Measurements from ENCODE around the gene SLC7A4. TPM values are rescaled to one million over a fixed set of nuclear protein-coding genes. Genes with fewer than 3 reads are reported as not detected.

SLC7A4 gene
- total and polyA plus RNA-seq, 2 of the 8 experiments (the other 6 are each of a cell fraction or from before 2014, with no cell fraction given) = 0.92 TPM; not detected in 1

- Histone ChIP-seq H3K27ac (ENCODE audit: low read depth, low read length) (no peak overlapping the region), H3K23me2 (ENCODE audit: low read depth, low read length) (no peaks in the 10 kb centered on the region), H3K79me1 (ENCODE audit: low read depth, low read length) (no peaks in the 10 kb centered on the region), H3K4me3 (ENCODE audit: extremely low read depth in 1 of 4, insufficient read depth in 2 of 4, low read depth in 3 of 4, low read length in 4 of 4) (no peak overlapping the region), H4K5ac (ENCODE audit: insufficient read length, low read depth, low read length) (no peak overlapping the region), H3K9ac (replicated peaks in 1 of 4; ENCODE audit: extremely low read depth in 1 of 4, low read depth in 3 of 4, low read length in 3 of 4) (no peak overlapping the region), H3K18ac (ENCODE audit: extremely low read depth, low read length) (no peak overlapping the region), H2BK5ac (ENCODE audit: low read depth, low read length) (no peak overlapping the region), H3K4me2 (ENCODE audit: insufficient read depth in 1 of 2, low read depth in 2 of 2, low read length in 2 of 2) (no peak overlapping the region), H3K56ac (replicated peaks; ENCODE audit: insufficient read length, low read depth, low read length) (no peak overlapping the region), H2BK20ac (ENCODE audit: low read length) (no peak overlapping the region), H2BK15ac (ENCODE audit: low read length) (no peak overlapping the region), H2BK120ac (replicated peaks; ENCODE audit: low read depth, low read length) (no peak overlapping the region), H3K4ac (replicated peaks; ENCODE audit: insufficient read length, low read depth, low read length) (no peak overlapping the region), H2BK12ac (ENCODE audit: low read depth, low read length) (no peak overlapping the region), H3K79me2 (ENCODE audit: control insufficient read depth in 1 of 2, insufficient read depth in 2 of 2, low read length in 2 of 2) (no peaks in the 10 kb centered on the region), H3K4me1 (replicated peaks in 1 of 4; ENCODE audit: control insufficient read depth in 3 of 4, insufficient read depth in 4 of 4, low read length in 3 of 4) (no peaks in the 10 kb centered on the region), H4K8ac (ENCODE audit: extremely low read depth, insufficient read depth, low read length) (no peak overlapping the region), H2AFZ (ENCODE audit: low read length) (no peak overlapping the region), H3K23ac (ENCODE audit: insufficient read length) (no peak overlapping the region), H3K36me3 (ENCODE audit: control insufficient read depth in 2 of 4, insufficient read depth in 4 of 4, low read length in 3 of 4) (peaks cover 0 to 10% (median 3%) of the 10 kb centered on the region in 4 experiments; a peak in 5 of 8 replicates), H3K9me3 (ENCODE audit: insufficient read depth in 2 of 2, low read depth in 1 of 2, low read length in 1 of 2) (no peaks in the 10 kb centered on the region), H4K91ac (replicated peaks; ENCODE audit: insufficient read length, low read length) (no peak overlapping the region), H3K27me3 (replicated peaks in 1 of 4; ENCODE audit: control insufficient read depth in 3 of 4, extremely low read depth in 1 of 4, insufficient read depth in 3 of 4, low read length in 3 of 4) (no peaks in the 10 kb centered on the region), H2AK5ac (ENCODE audit: low read depth, low read length) (no peak overlapping the region), H3K14ac (ENCODE audit: insufficient read length) (no peak overlapping the region), H4K20me1 (replicated peaks in 1 of 2; ENCODE audit: control insufficient read depth in 1 of 2, insufficient read depth in 2 of 2, low read length in 2 of 2) (peaks cover 2 to 15% of the 10 kb centered on the region in 2 experiments)
- CTCF ChIA-PET (ENCODE audit: partially characterized antibody) = interaction anchor here (0.6 to 1.7 kb wide), 3 partner anchors 9 to 71 kb away, joined by 3 to 4 read pairs (median 4); no protein-coding TSS in a partner anchor
- no peak for DNase-seq (ENCODE audit: low read depth in 1 of 2, low spot score in 2 of 2)
- FAIRE-seq = no peak
- WGBS, 2 experiments (ENCODE audit: extremely low coverage in 1 of 2, insufficient coverage in 1 of 2, insufficient read length in 1 of 2, insufficient replicate concordance in 2 of 2, low coverage in 1 of 2, low lambda C conversion rate in 2 of 2, missing lambda C conversion rate in 1 of 2) = 94% methylated on average over 30 of the region's 30 CpGs; no CpG with 5 or more reads in 1 of the 2 experiments
- POLR2A ChIA-PET (ENCODE audit: partially characterized antibody) = interaction anchor here (0.5 to 1.6 kb wide), 3 partner anchors 12 to 93 kb away, joined by 3 to 5 read pairs (median 4); partner anchors contain the start of gene LZTR1
- TF ChIP-seq KDM5A (IDR thresholded peaks at IDR 0.05; ENCODE audit: low read length) (no peak), RNF2 (IDR thresholded peaks at IDR 0.05; ENCODE audit: borderline replicate concordance, low read depth, low read length, missing control alignments, poor library complexity, severe bottlenecking) (no peak), RAD21 (IDR thresholded peaks at IDR 0.05 in 1 of 2, conservative IDR thresholded peaks at IDR 0.05 in 1 of 2; ENCODE audit: low read depth in 2 of 2, low read length in 2 of 2) (no peak), CHD1 (IDR thresholded peaks at IDR 0.05; ENCODE audit: low read depth, low read length) (no peak), EGR1 (IDR thresholded peaks at IDR 0.05; ENCODE audit: borderline replicate concordance, low read depth, low read length) (no peak), GABPA (IDR thresholded peaks at IDR 0.05; ENCODE audit: borderline replicate concordance, insufficient read depth, low read length) (no peak), PHF8 (conservative IDR thresholded peaks at IDR 0.05; ENCODE audit: low read depth, low read length) (no peak), SUZ12 (IDR thresholded peaks at IDR 0.05; ENCODE audit: low read length) (no peak), TCF12 (IDR thresholded peaks at IDR 0.05; ENCODE audit: low read depth, low read length) (no peak), NANOG (IDR thresholded peaks at IDR 0.05; ENCODE audit: insufficient read depth, low read depth, low read length, poor library complexity, severe bottlenecking) (no peak), CBX8 (IDR thresholded peaks at IDR 0.05; ENCODE audit: borderline replicate concordance, low read depth, low read length) (no peak)
Measured at GRCh38 chr22:20994128-20994901, 38.0 kb downstream of the SLC7A4 start.

All from H1 (cell line).